SJCRH30 (cell line): Measurements from ENCODE around the gene TMA16. TPM values are rescaled to one million over a fixed set of nuclear protein-coding genes. Genes with fewer than 3 reads are reported as not detected.
"Not testable (repeated sequence)": the region's sequence is repeated elsewhere in the genome, so short reads cannot be mapped to it uniquely, and the experiment has no call there.

ENCODE experiments used
- DNase-seq, 2 experiments: peaks; one replicate each; pipeline ENCODE4 v3.0.0-alpha.2; 2015 to 2020
- H3K27ac ChIP-seq: fragments of 250-450 bp; sonication (Bioruptor Pico); 2 replicates; pipeline ENCODE4 v1.5.1; 2020; ENCODE audit warnings: mild to moderate bottlenecking, moderate library complexity
- H3K27me3 ChIP-seq: fragments of 250-450 bp; sonication (Bioruptor Pico); 2 replicates; pipeline ENCODE4 v1.5.1; 2020; ENCODE audit warnings: mild to moderate bottlenecking, moderate library complexity
- H3K36me3 ChIP-seq: fragments of 250-450 bp; sonication (Bioruptor Pico); 2 replicates; pipeline ENCODE4 v1.5.1; 2020; ENCODE audit warnings: mild to moderate bottlenecking, moderate library complexity
- H3K4me1 ChIP-seq: fragments of 250-450 bp; sonication (Bioruptor Pico); 2 replicates; pipeline ENCODE4 v1.5.1; 2020; ENCODE audit warnings: mild to moderate bottlenecking, moderate library complexity
- H3K4me3 ChIP-seq: fragments of 250-450 bp; sonication (Bioruptor Pico); 2 replicates; pipeline ENCODE4 v1.5.1; 2020; ENCODE audit warnings: mild to moderate bottlenecking, moderate library complexity
- H3K9me3 ChIP-seq: fragments of 250-450 bp; sonication (Bioruptor Pico); replicated peaks from 2 replicates; pipeline ENCODE4 v1.5.1; 2020; ENCODE audit warnings: mild to moderate bottlenecking, moderate library complexity
- total RNA-seq: library from RNA; depleted of rRNA; stranded (reverse); fragments of >200 nt; shearing (Covaris generic); gene quantifications from 2 replicates; pipeline ENCODE4 v1.2.3, GENCODE V29; 2014; rRNA removed

Gene TMA16
- total RNA-seq: 38.1 and 41.1 TPM in 2 replicates

- H3K27me3 ChIP-seq: no peaks in the 10 kb centered on the region
- no peaks in the 10 kb centered on the region for H3K36me3 ChIP-seq
- H3K9me3 ChIP-seq: no peaks in the 10 kb centered on the region
- peak within 1 kb of the TSS; percentile 94 for H3K27ac ChIP-seq
- peak; percentile 89 to 93 for DNase-seq
- H3K4me3 ChIP-seq: peak within 1 kb of the TSS; percentile 88
- H3K4me1 ChIP-seq: no peaks in the 10 kb centered on the region
These were observed at the start of gene TMA16 for GRCh38 chr4:163494360-163495241. TMA16 (plus strand) TSS chr4:163494690; CDS start chr4:163494802, 112 bp downstream.

- DNase-seq, H3K9me3 ChIP-seq, H3K27ac ChIP-seq, H3K27me3 ChIP-seq, H3K4me1 ChIP-seq, H3K36me3 ChIP-seq, H3K4me3 ChIP-seq: not testable (repeated sequence)
These were observed 47.5 kb upstream of the TMA16 start for GRCh38 chr4:163447023-163447422.

GRCh38 chr4:163447481-163447880 lies 47.0 kb upstream of the TMA16 start:
- no peaks in the 10 kb centered on the region for H3K36me3 ChIP-seq
- no peaks in the 10 kb centered on the region for H3K9me3 ChIP-seq
- no peak overlapping the region for H3K4me3 ChIP-seq
- H3K27me3 ChIP-seq: no peaks in the 10 kb centered on the region
- no peaks in the 10 kb centered on the region for H3K4me1 ChIP-seq
- DNase-seq: no peak
- no peak overlapping the region for H3K27ac ChIP-seq

GRCh38 chr4:163448540-163449203 lies 45.8 kb upstream of the TMA16 start:
- H3K4me1 ChIP-seq: no peaks in the 10 kb centered on the region
- H3K27me3 ChIP-seq: no peaks in the 10 kb centered on the region
- no peaks in the 10 kb centered on the region for H3K9me3 ChIP-seq
- DNase-seq: peak in 1 of 2 experiments; percentile 10
- H3K27ac ChIP-seq: no peak overlapping the region
- H3K4me3 ChIP-seq: no peak overlapping the region
- no peaks in the 10 kb centered on the region for H3K36me3 ChIP-seq

- no peaks in the 10 kb centered on the region for H3K36me3 ChIP-seq
- H3K9me3 ChIP-seq: no peaks in the 10 kb centered on the region
These were observed 31.9 kb upstream of the TMA16 start for GRCh38 chr4:163462556-163462955.

GRCh38 chr4:163467082-163467770 lies 27.3 kb upstream of the TMA16 start:
- Histone ChIP-seq H3K9me3 (no peaks in the 10 kb centered on the region), H3K4me3 (no peak overlapping the region), H3K36me3 (no peaks in the 10 kb centered on the region), H3K4me1 (no peaks in the 10 kb centered on the region), H3K27me3 (no peaks in the 10 kb centered on the region), H3K27ac (no peak overlapping the region)
- no peak for DNase-seq

More at GRCh38 chr4:163462556-163462955, 31.9 kb upstream of the TMA16 start:
- Histone ChIP-seq H3K27ac (no peak overlapping the region), H3K27me3 (no peaks in the 10 kb centered on the region), H3K4me1 (no peaks in the 10 kb centered on the region), H3K4me3 (no peak overlapping the region)
- no peak for DNase-seq

- Histone ChIP-seq H3K4me3 (no peak overlapping the region), H3K27me3 (no peaks in the 10 kb centered on the region), H3K36me3 (no peaks in the 10 kb centered on the region), H3K9me3 (no peaks in the 10 kb centered on the region), H3K4me1 (no peaks in the 10 kb centered on the region), H3K27ac (no peak overlapping the region)
- no peak for DNase-seq
These were observed 24.1 kb upstream of the TMA16 start for GRCh38 chr4:163470391-163470790.

GRCh38 chr4:163473130-163473529 lies 21.4 kb upstream of the TMA16 start:
- Histone ChIP-seq H3K27me3 (no peaks in the 10 kb centered on the region), H3K4me3 (no peak overlapping the region), H3K36me3 (no peaks in the 10 kb centered on the region), H3K9me3 (no peaks in the 10 kb centered on the region), H3K27ac (no peak overlapping the region), H3K4me1 (no peaks in the 10 kb centered on the region)
- DNase-seq: no peak

GRCh38 chr4:163473576-163473975 lies 20.9 kb upstream of the TMA16 start, which contains the start of gene TKTL2:
TKTL2 (minus strand) TSS chr4:163473754; CDS start chr4:163473734, 20 bp downstream.
- no peaks in the 10 kb centered on the region for H3K4me1 ChIP-seq
- H3K4me3 ChIP-seq: no peak within 1 kb of the TSS
- no peaks in the 10 kb centered on the region for H3K9me3 ChIP-seq
- H3K27ac ChIP-seq: no peak within 1 kb of the TSS
- DNase-seq: no peak
- H3K27me3 ChIP-seq: no peaks in the 10 kb centered on the region
- H3K36me3 ChIP-seq: no peaks in the 10 kb centered on the region

- H3K9me3 ChIP-seq: no peaks in the 10 kb centered on the region
- H3K4me3 ChIP-seq: no peak overlapping the region
- no peak for DNase-seq
- no peaks in the 10 kb centered on the region for H3K36me3 ChIP-seq
- H3K27me3 ChIP-seq: no peaks in the 10 kb centered on the region
- no peak overlapping the region for H3K27ac ChIP-seq
- H3K4me1 ChIP-seq: no peaks in the 10 kb centered on the region
These were observed 20.5 kb upstream of the TMA16 start for GRCh38 chr4:163474027-163474426.

GRCh38 chr4:163476761-163477438 lies 17.6 kb upstream of the TMA16 start:
- no peak overlapping the region for H3K4me3 ChIP-seq
- no peaks in the 10 kb centered on the region for H3K4me1 ChIP-seq
- no peak for DNase-seq
- no peaks in the 10 kb centered on the region for H3K36me3 ChIP-seq
- H3K27me3 ChIP-seq: no peaks in the 10 kb centered on the region
- H3K27ac ChIP-seq: no peak overlapping the region
- no peaks in the 10 kb centered on the region for H3K9me3 ChIP-seq

- Histone ChIP-seq H3K9me3 (no peaks in the 10 kb centered on the region), H3K27me3 (no peaks in the 10 kb centered on the region), H3K27ac (no peak overlapping the region), H3K4me1 (no peaks in the 10 kb centered on the region), H3K4me3 (no peak overlapping the region), H3K36me3 (no peaks in the 10 kb centered on the region)
- no peak for DNase-seq
These were observed 12.3 kb upstream of the TMA16 start for GRCh38 chr4:163482190-163482589.

- Histone ChIP-seq H3K36me3 (no peaks in the 10 kb centered on the region), H3K27me3 (no peaks in the 10 kb centered on the region), H3K4me3 (no peak overlapping the region), H3K27ac (no peak overlapping the region), H3K4me1 (no peaks in the 10 kb centered on the region), H3K9me3 (no peaks in the 10 kb centered on the region)
- DNase-seq: peak; percentile 36 to 65
These were observed 9.6 kb upstream of the TMA16 start for GRCh38 chr4:163484906-163485305.

GRCh38 chr4:163485589-163485988 lies 8.9 kb upstream of the TMA16 start:
- Histone ChIP-seq H3K27ac (no peak overlapping the region), H3K4me1 (no peaks in the 10 kb centered on the region), H3K36me3 (no peaks in the 10 kb centered on the region), H3K4me3 (no peak overlapping the region), H3K27me3 (no peaks in the 10 kb centered on the region), H3K9me3 (no peaks in the 10 kb centered on the region)
- no peak for DNase-seq
